ES-I3 (cell line): ENCODE data around the gene ISYNA1.

Experiments
- H3K36me3 ChIP-seq: 2 replicates; pipeline ENCODE4 v1.6.1; 2013; ENCODE audit warnings: mild to moderate bottlenecking, low read length, control low read depth, moderate library complexity; ENCODE audit not compliant: insufficient read depth
- H3K4me1 ChIP-seq: 2 replicates; pipeline ENCODE4 v1.6.1; 2013; ENCODE audit warnings: mild to moderate bottlenecking, control low read depth, low read length; ENCODE audit not compliant: insufficient read depth
- H3K9ac ChIP-seq: 2 replicates; pipeline ENCODE4 v1.6.1; 2013; ENCODE audit warnings: low read depth, mild to moderate bottlenecking, low read length, moderate library complexity
- H3K9me3 ChIP-seq: 2 replicates; pipeline ENCODE4 v1.6.1; 2013; ENCODE audit warnings: mild to moderate bottlenecking, low read length, moderate library complexity; ENCODE audit not compliant: control insufficient read depth, insufficient read depth

Gene ISYNA1

GRCh38 chr19:18384775-18385174 lies 53.2 kb downstream of the ISYNA1 start:
- H3K36me3 ChIP-seq = peaks cover 17% of the 10 kb centered on the region
- H3K4me1 ChIP-seq = peaks cover 11% of the 10 kb centered on the region
- H3K9ac ChIP-seq = no peak overlapping the region
- H3K9me3 ChIP-seq = no peaks in the 10 kb centered on the region
